Hippocampal formation (tissue), 2 donors: ENCODE measurements around the gene OR5H14.

Experiments
- DNase-seq, 2 donors: peaks; one replicate each; lab custom pipeline; 2025; lab: John Stamatoyannopoulos, UW

The OR5H14 gene

GRCh38 chr3:98199020-98199419, 51.7 kb downstream of the OR5H14 start:
- DNase-seq = no peak
